ENCODE measurements around the gene SERINC4.

- no peak for TF ChIP-seq SIN3A (IDR thresholded peaks at IDR 0.05; ENCODE audit: borderline replicate concordance, low read depth, low read length)
- no peak for TF ChIP-seq MAX (IDR thresholded peaks at IDR 0.05; ENCODE audit: low read depth)
- TF ChIP-seq POLR2AphosphoS5 (IDR thresholded peaks at IDR 0.05; ENCODE audit: low read depth, low read length), result no peak
- no peak for TF ChIP-seq ELF1 (IDR thresholded peaks at IDR 0.05)
- no peak for TF ChIP-seq CTCF (IDR thresholded peaks at IDR 0.05)
- no peak for TF ChIP-seq EP300 (IDR thresholded peaks at IDR 0.05; ENCODE audit: borderline replicate concordance in 1 of 2, low read depth in 1 of 2, low read length in 1 of 2)
- no peak for TF ChIP-seq NRF1 (IDR thresholded peaks at IDR 0.05; ENCODE audit: low read depth, low read length)
- no peak for TF ChIP-seq EZH2phosphoT487 (IDR thresholded peaks at IDR 0.05; ENCODE audit: borderline replicate concordance, low read depth)
- TF ChIP-seq TAF1 (IDR thresholded peaks at IDR 0.05; ENCODE audit: borderline replicate concordance, low read depth, low read length), result no peak
- TF ChIP-seq GABPA (IDR thresholded peaks at IDR 0.05; ENCODE audit: low read depth), result no peak
- TF ChIP-seq YY1 (IDR thresholded peaks at IDR 0.05; ENCODE audit: low read depth), result no peak
- no peak for TF ChIP-seq RFX5 (IDR thresholded peaks at IDR 0.05; ENCODE audit: low read length)
These were observed 3.5 kb downstream of the SERINC4 start for GRCh38 chr15:43796566-43796965.
